Measurements from ENCODE around the gene SCTR. TPM values are rescaled to one million over a fixed set of nuclear protein-coding genes. Genes with fewer than 3 reads are reported as not detected.

SCTR gene
- total RNA-seq, 1 donor from 2014 or later = not detected

DNA sequence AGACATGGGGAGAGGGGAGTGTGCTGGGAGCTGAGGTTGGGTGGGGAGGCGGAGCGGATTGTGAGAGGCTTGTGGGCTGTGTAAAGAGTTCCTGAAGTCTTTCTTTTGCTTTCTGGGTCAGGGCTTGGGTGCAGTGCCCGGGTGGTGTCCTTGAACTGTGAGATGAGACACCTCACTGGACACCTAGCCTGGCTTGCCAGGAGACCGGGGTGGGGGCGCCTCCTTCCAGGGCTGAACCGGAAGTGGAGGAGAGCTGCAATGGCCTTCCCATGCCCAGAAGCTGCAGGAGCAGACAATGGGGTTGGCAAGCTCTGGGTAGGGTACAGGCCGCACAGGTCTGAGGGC, 88.4 kb downstream of the SCTR start:
- no peaks in the 10 kb centered on the region for H3K9me3 ChIP-seq (ENCODE audit: low read depth)
- no peaks in the 10 kb centered on the region for H3K79me2 ChIP-seq (ENCODE audit: low read depth)
- Mint-ChIP-seq H3K27me3 (ENCODE audit: insufficient read depth, low read depth) (peaks cover 8% of the 10 kb centered on the region), H3K36me3 (no peaks in the 10 kb centered on the region), H3K9me3 (peaks cover 3% of the 10 kb centered on the region), H3K4me3 (no peak overlapping the region), H3K4me1 (peaks cover 22% of the 10 kb centered on the region), H3K27ac (peak overlapping the region; percentile 23)
- no peak overlapping the region for H2AFZ ChIP-seq (replicated peaks)
- H3K27me3 ChIP-seq = peaks cover 30% of the 10 kb centered on the region
- TF ChIP-seq EZH2phosphoT487 (IDR thresholded peaks at IDR 0.05) = no peak
- H3F3A ChIP-seq (ENCODE audit: low read depth) = peaks cover 17% of the 10 kb centered on the region
- H3K36me3 ChIP-seq = no peaks in the 10 kb centered on the region
- peaks cover 19% of the 10 kb centered on the region for H3K4me1 ChIP-seq
- peaks cover 13% of the 10 kb centered on the region for H4K20me1 ChIP-seq (ENCODE audit: low read depth)
- H3K27ac ChIP-seq = no peak overlapping the region
- no peak overlapping the region for H3K9ac ChIP-seq
- no peak overlapping the region for H3K4me3 ChIP-seq
- H3K4me2 ChIP-seq = no peak overlapping the region
- DNase-seq (ENCODE audit: low spot score) = no peak

DNA sequence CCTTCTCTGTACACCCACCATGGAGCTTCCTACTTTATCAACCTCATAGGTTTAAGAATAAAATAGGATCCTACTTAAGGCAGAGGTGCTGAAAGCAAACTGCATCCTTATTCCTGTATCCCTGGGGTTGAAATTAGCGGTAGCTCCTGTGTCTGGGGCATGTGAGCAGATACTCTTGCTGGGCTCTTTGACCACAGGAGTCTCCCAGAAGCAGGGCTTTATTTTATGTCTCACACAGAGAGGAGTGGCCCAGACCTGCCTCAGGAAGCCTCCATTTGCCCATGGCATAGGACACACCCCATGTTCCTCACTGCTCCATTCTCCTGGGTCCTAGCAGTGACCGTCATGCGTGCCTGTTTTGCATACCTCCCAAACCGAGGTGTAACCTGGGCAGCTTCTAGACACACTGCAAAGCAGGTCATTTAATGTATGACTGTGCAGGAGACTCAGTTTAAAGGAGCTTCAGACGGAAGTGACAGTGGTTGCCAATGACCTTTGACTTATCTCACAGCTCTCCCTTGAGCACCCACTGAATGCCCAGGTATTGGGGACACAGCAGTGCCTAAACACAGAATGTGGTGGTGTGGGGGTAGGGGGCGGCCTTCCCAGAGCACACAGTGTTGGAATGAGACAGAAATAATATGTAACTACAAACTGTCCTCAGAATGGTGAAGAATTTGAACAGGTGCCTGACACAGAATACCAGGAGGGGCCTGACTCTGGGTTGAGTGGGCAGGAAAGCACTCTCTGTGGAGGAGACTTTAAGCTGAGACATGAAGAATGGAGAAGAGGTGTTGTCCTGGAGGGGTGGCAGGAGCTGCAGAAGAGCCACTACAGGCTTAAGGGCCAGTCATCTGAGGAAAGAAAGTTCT, 89.0 kb downstream of the SCTR start:
- H4K20me1 ChIP-seq (ENCODE audit: low read depth) = peaks cover 13% of the 10 kb centered on the region
- H3K27me3 ChIP-seq = peaks cover 31% of the 10 kb centered on the region
- peaks cover 22% of the 10 kb centered on the region for H3K4me1 ChIP-seq
- Mint-ChIP-seq H3K4me1 (peaks cover 28% of the 10 kb centered on the region), H3K27ac (peak overlapping the region; percentile 23), H3K27me3 (ENCODE audit: insufficient read depth, low read depth) (peaks cover 12% of the 10 kb centered on the region), H3K9me3 (peaks cover 3% of the 10 kb centered on the region), H3K36me3 (no peaks in the 10 kb centered on the region), H3K4me3 (peak overlapping the region; percentile 28)
- H3K36me3 ChIP-seq = no peaks in the 10 kb centered on the region
- no peak overlapping the region for H3K9ac ChIP-seq
- H3K27ac ChIP-seq = no peak overlapping the region
- TF ChIP-seq EZH2 (IDR thresholded peaks at IDR 0.05) = no peak
- no peak for TF ChIP-seq EZH2phosphoT487 (IDR thresholded peaks at IDR 0.05)
- TF ChIP-seq, protein P1, sequence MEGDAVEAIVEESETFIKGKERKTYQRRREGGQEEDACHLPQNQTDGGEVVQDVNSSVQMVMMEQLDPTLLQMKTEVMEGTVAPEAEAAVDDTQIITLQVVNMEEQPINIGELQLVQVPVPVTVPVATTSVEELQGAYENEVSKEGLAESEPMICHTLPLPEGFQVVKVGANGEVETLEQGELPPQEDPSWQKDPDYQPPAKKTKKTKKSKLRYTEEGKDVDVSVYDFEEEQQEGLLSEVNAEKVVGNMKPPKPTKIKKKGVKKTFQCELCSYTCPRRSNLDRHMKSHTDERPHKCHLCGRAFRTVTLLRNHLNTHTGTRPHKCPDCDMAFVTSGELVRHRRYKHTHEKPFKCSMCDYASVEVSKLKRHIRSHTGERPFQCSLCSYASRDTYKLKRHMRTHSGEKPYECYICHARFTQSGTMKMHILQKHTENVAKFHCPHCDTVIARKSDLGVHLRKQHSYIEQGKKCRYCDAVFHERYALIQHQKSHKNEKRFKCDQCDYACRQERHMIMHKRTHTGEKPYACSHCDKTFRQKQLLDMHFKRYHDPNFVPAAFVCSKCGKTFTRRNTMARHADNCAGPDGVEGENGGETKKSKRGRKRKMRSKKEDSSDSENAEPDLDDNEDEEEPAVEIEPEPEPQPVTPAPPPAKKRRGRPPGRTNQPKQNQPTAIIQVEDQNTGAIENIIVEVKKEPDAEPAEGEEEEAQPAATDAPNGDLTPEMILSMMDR (IDR thresholded peaks at IDR 0.05) = no peak
- H3F3A ChIP-seq (ENCODE audit: low read depth) = peaks cover 23% of the 10 kb centered on the region
- no peak overlapping the region for H3K4me2 ChIP-seq
- H3K9me3 ChIP-seq (ENCODE audit: low read depth) = no peaks in the 10 kb centered on the region
- no peaks in the 10 kb centered on the region for H3K79me2 ChIP-seq (ENCODE audit: low read depth)
- no peak overlapping the region for H2AFZ ChIP-seq (replicated peaks)
- no peak for DNase-seq (ENCODE audit: low spot score)
- H3K4me3 ChIP-seq = no peak overlapping the region

DNA sequence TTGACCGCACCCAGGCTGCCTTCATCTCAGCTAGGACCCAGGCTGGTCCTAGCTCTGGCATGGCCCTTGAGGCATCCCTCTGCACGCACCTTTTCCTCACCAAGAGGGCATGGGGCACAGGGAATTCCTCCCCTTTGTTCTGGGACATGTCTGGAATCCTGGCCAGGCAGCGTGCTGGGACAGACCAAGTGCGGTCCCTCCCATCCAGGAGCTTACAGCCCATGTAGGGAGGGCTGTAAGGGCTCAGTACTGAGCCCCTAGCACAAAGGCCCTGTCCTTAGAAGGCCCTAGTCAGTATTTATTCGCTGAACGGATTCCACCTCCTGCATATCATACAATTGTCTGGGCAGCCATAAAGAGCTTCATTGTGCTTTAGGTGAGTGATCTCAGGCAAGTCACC, 89.6 kb downstream of the SCTR start:
- no peaks in the 10 kb centered on the region for H3K9me3 ChIP-seq (ENCODE audit: low read depth)
- H3F3A ChIP-seq (ENCODE audit: low read depth) = peaks cover 29% of the 10 kb centered on the region
- H3K4me3 ChIP-seq = no peak overlapping the region
- no peaks in the 10 kb centered on the region for H3K36me3 Mint-ChIP-seq
- H3K9ac ChIP-seq = no peak overlapping the region
- H3K27me3 ChIP-seq = peaks cover 31% of the 10 kb centered on the region
- H3K4me1 ChIP-seq = peaks cover 23% of the 10 kb centered on the region
- H4K20me1 ChIP-seq (ENCODE audit: low read depth) = peaks cover 13% of the 10 kb centered on the region
- H3K27ac Mint-ChIP-seq = no peak overlapping the region
- peak; percentile 66 for DNase-seq (ENCODE audit: low spot score)
- peak overlapping the region; percentile 6 for H3K4me2 ChIP-seq
- no peak overlapping the region for H3K4me3 Mint-ChIP-seq
- no peaks in the 10 kb centered on the region for H3K79me2 ChIP-seq (ENCODE audit: low read depth)
- no peaks in the 10 kb centered on the region for H3K36me3 ChIP-seq
- peaks cover 31% of the 10 kb centered on the region for H3K4me1 Mint-ChIP-seq
- H3K27ac ChIP-seq = no peak overlapping the region
- peaks cover 13% of the 10 kb centered on the region for H3K27me3 Mint-ChIP-seq (ENCODE audit: insufficient read depth, low read depth)
- TF ChIP-seq, protein P1 (IDR thresholded peaks at IDR 0.05) = no peak
- TF ChIP-seq EZH2phosphoT487 (IDR thresholded peaks at IDR 0.05) = no peak
- no peak for TF ChIP-seq EZH2 (IDR thresholded peaks at IDR 0.05)
- H3K9me3 Mint-ChIP-seq = peaks cover 3% of the 10 kb centered on the region
- H2AFZ ChIP-seq (replicated peaks) = no peak overlapping the region
